Measurements from ENCODE around the gene HCK. TPM values are rescaled to one million over a fixed set of nuclear protein-coding genes. Genes with fewer than 3 reads are reported as not detected.

HCK gene
- total RNA-seq, 1 experiment from 2014 or later: 0.17 TPM

DNA sequence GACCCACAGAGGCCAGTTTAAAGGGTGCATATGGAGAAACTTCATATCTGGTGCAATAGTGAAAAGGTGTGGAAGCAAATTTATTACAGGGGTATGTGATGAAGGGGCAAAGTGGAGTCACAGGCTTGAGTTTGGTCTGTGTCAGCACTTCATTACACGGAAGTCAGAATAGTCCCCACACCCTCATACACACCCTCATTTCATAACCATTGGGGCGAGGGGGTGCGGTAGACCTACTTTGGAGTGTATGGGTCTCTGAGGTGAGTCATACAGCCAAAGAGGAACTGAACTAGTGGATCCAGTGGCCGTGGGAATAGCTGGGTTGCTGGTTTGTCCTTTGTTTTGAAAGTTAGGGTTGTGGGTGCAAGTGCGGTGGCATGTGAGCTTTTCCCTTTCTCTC is 60.8 kb downstream of the HCK start:
- no TSS peak for BruUV-seq (replicated peaks)
- intact Hi-C loops (cut with micrococcal nuclease): no loop called here
- Histone ChIP-seq H4K20me1 (ENCODE audit: insufficient read depth) (peaks cover 6% of the 10 kb centered on the region; the same call in 1 of the 2 replicates), H3K27me3 (ENCODE audit: insufficient read depth, low read length) (no peaks in the 10 kb centered on the region), H3K4me2 (ENCODE audit: low read length) (no peak overlapping the region), H3K4me3 (replicated peaks in 1 of 2; ENCODE audit: low read depth in 1 of 2, low read length in 2 of 2) (no peak overlapping the region), H3K79me2 (ENCODE audit: insufficient read depth, low read length) (peaks cover 83% of the 10 kb centered on the region), H3K27ac (ENCODE audit: low read depth, low read length) (no peak overlapping the region), H3K36me3 (ENCODE audit: control insufficient read depth in 1 of 2, insufficient read depth in 2 of 2, low read length in 2 of 2) (peaks cover 8 to 10% of the 10 kb centered on the region in 2 experiments; a peak in 2 of 4 replicates), H3K9me2 (ENCODE audit: insufficient read depth) (no peaks in the 10 kb centered on the region), H3K9ac (ENCODE audit: low read length) (no peak overlapping the region), H3K4me1 (ENCODE audit: control insufficient read depth in 1 of 2, insufficient read depth in 2 of 2, low read length in 2 of 2) (peaks cover 6 to 17% of the 10 kb centered on the region in 2 experiments), H2AFZ (ENCODE audit: low read depth, low read length, poor library complexity, severe bottlenecking) (no peak overlapping the region), H3K9me3 (ENCODE audit: control insufficient read depth in 1 of 2, insufficient read depth in 1 of 2, low read depth in 1 of 2, low read length in 2 of 2) (no peaks in the 10 kb centered on the region)
- POLR2A ChIA-PET: no interaction called here
- TF ChIP-seq POLR2A (IDR thresholded peaks at IDR 0.05; ENCODE audit: borderline replicate concordance, extremely low read depth, insufficient read depth, insufficient read length) (no peak), SRF (IDR thresholded peaks at IDR 0.05; ENCODE audit: low read depth) (no peak), SIN3A (IDR thresholded peaks at IDR 0.05; ENCODE audit: low read depth) (no peak), ZNF274 (IDR thresholded peaks at IDR 0.05; ENCODE audit: low read depth, low read length) (no peak), ZFX (IDR thresholded peaks at IDR 0.05) (no peak)
- DNase-seq (ENCODE audit: low read depth, low spot score): no peak
- no peak for ATAC-seq
- RAD21 ChIA-PET (ENCODE audit: low non-redundant PET in 1 of 2, low total read pairs in 2 of 2, uncharacterized antibody in 2 of 2, unreplicated experiment in 2 of 2): no interaction called here
- CTCF ChIA-PET: interaction anchor here (0.6 kb wide), 1 partner anchor 260 kb away, joined by 4 read pairs; no protein-coding TSS in a partner anchor

GRCh38 chr20:32113591-32114260 is 61.7 kb downstream of the HCK start:
- no peak overlapping the region for H3K4me3 ChIP-seq (replicated peaks in 1 of 2; ENCODE audit: low read depth in 1 of 2, low read length in 2 of 2)
- no peak overlapping the region for H3K27ac ChIP-seq (ENCODE audit: low read depth, low read length)
- peaks cover 6% of the 10 kb centered on the region; the same call in 1 of the 2 replicates for H4K20me1 ChIP-seq (ENCODE audit: insufficient read depth)
- ATAC-seq: no peak
- no peak overlapping the region for H3K9ac ChIP-seq (ENCODE audit: low read length)
- intact Hi-C loops (cut with micrococcal nuclease): no loop called here
- no TSS peak for BruUV-seq (replicated peaks)
- H3K9me3 ChIP-seq (ENCODE audit: control insufficient read depth in 1 of 2, insufficient read depth in 1 of 2, low read depth in 1 of 2, low read length in 2 of 2): no peaks in the 10 kb centered on the region
- H3K9me2 ChIP-seq (ENCODE audit: insufficient read depth): no peaks in the 10 kb centered on the region
- ChIA-PET CTCF (interaction anchor here (0.6 kb wide), 1 partner anchor 261 kb away, joined by 4 read pairs; no protein-coding TSS in a partner anchor), POLR2A (no interaction called here), RAD21 (ENCODE audit: low non-redundant PET in 1 of 2, low total read pairs in 2 of 2, uncharacterized antibody in 2 of 2, unreplicated experiment in 2 of 2) (no interaction called here)
- no peak overlapping the region for H2AFZ ChIP-seq (ENCODE audit: low read depth, low read length, poor library complexity, severe bottlenecking)
- H3K79me2 ChIP-seq (ENCODE audit: insufficient read depth, low read length): peaks cover 91% of the 10 kb centered on the region
- peaks cover 6 to 17% of the 10 kb centered on the region in 2 experiments for H3K4me1 ChIP-seq (ENCODE audit: control insufficient read depth in 1 of 2, insufficient read depth in 2 of 2, low read length in 2 of 2)
- H3K36me3 ChIP-seq (ENCODE audit: control insufficient read depth in 1 of 2, insufficient read depth in 2 of 2, low read length in 2 of 2): peaks cover 8 to 10% of the 10 kb centered on the region in 2 experiments; a peak in 2 of 4 replicates
- H3K27me3 ChIP-seq (ENCODE audit: insufficient read depth, low read length): no peaks in the 10 kb centered on the region
- DNase-seq (ENCODE audit: low read depth, low spot score): no peak
- TF ChIP-seq, protein P1, sequence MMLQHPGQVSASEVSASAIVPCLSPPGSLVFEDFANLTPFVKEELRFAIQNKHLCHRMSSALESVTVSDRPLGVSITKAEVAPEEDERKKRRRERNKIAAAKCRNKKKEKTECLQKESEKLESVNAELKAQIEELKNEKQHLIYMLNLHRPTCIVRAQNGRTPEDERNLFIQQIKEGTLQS (IDR thresholded peaks at IDR 0.05): no peak
- no peak for TF ChIP-seq FOSL1 (IDR thresholded peaks at IDR 0.05; ENCODE audit: low read depth)
- TF ChIP-seq CBX3 (IDR thresholded peaks at IDR 0.05; ENCODE audit: low read depth): no peak
- no peak for TF ChIP-seq SRF (IDR thresholded peaks at IDR 0.05; ENCODE audit: low read depth)
- TF ChIP-seq ZFX (IDR thresholded peaks at IDR 0.05): no peak
- TF ChIP-seq REST (IDR thresholded peaks at IDR 0.05; ENCODE audit: low read depth): no peak
- TF ChIP-seq TCF7L2 (IDR thresholded peaks at IDR 0.05; ENCODE audit: borderline replicate concordance, extremely low read depth, insufficient read depth, insufficient read length): no peak
- TF ChIP-seq ZNF274 (IDR thresholded peaks at IDR 0.05; ENCODE audit: low read depth, low read length): no peak
- TF ChIP-seq SP1 (IDR thresholded peaks at IDR 0.05; ENCODE audit: low read depth): no peak
- no peak for TF ChIP-seq YY1 (IDR thresholded peaks at IDR 0.05; ENCODE audit: extremely low read depth, insufficient replicate concordance, low read depth, low read length)
- H3K4me2 ChIP-seq (ENCODE audit: low read length): no peak overlapping the region
